AG04449 (cell line): ENCODE measurements around the gene MBTPS1.

ENCODE experiments used
- CTCF ChIA-PET: fragments of 350-600 bp; formaldehyde crosslinking; extraction: SDS; loops from one replicate; lab custom pipeline; 2021; ENCODE audit warnings: antibody characterized with exemption; lab: Yijun Ruan, JAX
- POLR2A ChIA-PET: fragments of 400-600, 350-600 bp; formaldehyde crosslinking; extraction: SDS; loops from one replicate; lab custom pipeline; 2020; ENCODE audit warnings: antibody characterized with exemption, inconsistent platforms; lab: Yijun Ruan, JAX
- DNase-seq: peaks from one replicate; pipeline ENCODE4 v3.0.0-alpha.2; 2010; ENCODE audit warnings: low read depth, low spot score
- H3K4me3 ChIP-seq: 2 replicates; pipeline ENCODE4 v1.5.1; 2011; ENCODE audit warnings: low read depth, mild to moderate bottlenecking, control low read depth, low read length
- CTCF ChIP-seq: IDR thresholded peaks from one replicate; pipeline ENCODE4 v1.5.1; 2011; ENCODE audit warnings: mild to moderate bottlenecking, moderate library complexity, low read length, control low read depth, inconsistent platforms; ENCODE audit not compliant: insufficient read depth; ENCODE audit errors: missing control alignments

Gene MBTPS1

GRCh38 chr16:84087001-84087400 is 29.7 kb downstream of the MBTPS1 start:
- DNase-seq: no peak
- CTCF ChIA-PET: interaction anchor here (1.5 to 14.6 kb wide), 7 partner anchors 10 to 100 kb away, joined by 4 to 295 read pairs (median 12); partner anchors contain the start of gene TAF1C
- POLR2A ChIA-PET: no interaction called here
- TF ChIP-seq CTCF: no peak
- no peak overlapping the region for H3K4me3 ChIP-seq

- ChIA-PET POLR2A (no interaction called here), CTCF (interaction anchor here (0.9 to 14.6 kb wide), 10 partner anchors 9 to 397 kb away, joined by 3 to 295 read pairs (median 9); partner anchors contain the start of gene TAF1C)
- no peak for TF ChIP-seq CTCF
These were observed 30.4 kb downstream of the MBTPS1 start for GRCh38 chr16:84086341-84086740.

GRCh38 chr16:84085773-84086172 is 31.0 kb downstream of the MBTPS1 start:
- no peak for TF ChIP-seq CTCF
- no peak overlapping the region for H3K4me3 ChIP-seq
- no peak for DNase-seq
- ChIA-PET CTCF (interaction anchor here (0.9 to 14.6 kb wide), 18 partner anchors 8 to 397 kb away, joined by 3 to 295 read pairs (median 6); partner anchors contain the start of genes MBTPS1 and TAF1C), POLR2A (no interaction called here)

More at GRCh38 chr16:84086341-84086740, 30.4 kb downstream of the MBTPS1 start:
- DNase-seq: no peak
- no peak overlapping the region for H3K4me3 ChIP-seq

GRCh38 chr16:84085271-84085667 is 31.5 kb downstream of the MBTPS1 start:
- ChIA-PET POLR2A (no interaction called here), CTCF (interaction anchor here (0.8 to 14.6 kb wide), 29 partner anchors 10 to 398 kb away, joined by 3 to 295 read pairs (median 4); partner anchors contain the start of genes KCNG4, MBTPS1, OSGIN1 and TAF1C)
- H3K4me3 ChIP-seq: no peak overlapping the region
- DNase-seq: no peak
- TF ChIP-seq CTCF: no peak

- TF ChIP-seq CTCF: peak; percentile 88
- no peak for DNase-seq
- H3K4me3 ChIP-seq: no peak overlapping the region
- ChIA-PET POLR2A (no interaction called here), CTCF (interaction anchor here (0.7 to 14.6 kb wide), 33 partner anchors 8 to 394 kb away, joined by 3 to 295 read pairs (median 4); partner anchors contain the start of genes KCNG4, MBTPS1, OSGIN1 and TAF1C)
These were observed 32.0 kb downstream of the MBTPS1 start for GRCh38 chr16:84084570-84085270.
